HG03095 (cell line): Measurements from ENCODE around the gene USP15.

Source experiments
- ATAC-seq: cut with Tn5 transposase; IDR thresholded peaks from one replicate; pipeline ENCODE4 v1.9.1; 2021; ENCODE audit warnings: moderate library complexity; ENCODE audit not compliant: unreplicated experiment

Gene USP15

GRCh38 chr12:62279058-62279457, 18.9 kb downstream of the USP15 start:
- no peak for ATAC-seq

DNA sequence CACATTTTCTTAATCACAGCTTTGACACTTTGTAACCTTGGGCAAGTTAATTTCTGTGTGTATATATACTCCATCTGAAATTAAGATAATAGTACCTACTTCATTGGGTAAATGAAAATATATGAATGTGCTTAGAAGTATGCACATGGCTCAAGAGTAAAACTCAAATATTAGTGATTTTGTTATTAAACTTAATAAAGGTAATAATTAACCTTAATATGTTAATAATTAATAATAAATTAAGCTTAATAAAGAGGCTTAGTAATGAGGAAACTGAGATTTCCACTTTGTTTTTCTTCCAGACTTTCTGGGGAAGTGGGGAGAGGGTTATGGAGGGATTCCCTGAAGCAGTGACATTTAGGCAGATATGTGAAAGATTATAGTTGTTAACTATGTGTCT, 19.8 kb downstream of the USP15 start:
- ATAC-seq, result no peak

GRCh38 chr12:62282057-62282774, 22.0 kb downstream of the USP15 start:
- ATAC-seq, result no peak

GRCh38 chr12:62284749-62285148, 24.5 kb downstream of the USP15 start:
- no peak for ATAC-seq

DNA sequence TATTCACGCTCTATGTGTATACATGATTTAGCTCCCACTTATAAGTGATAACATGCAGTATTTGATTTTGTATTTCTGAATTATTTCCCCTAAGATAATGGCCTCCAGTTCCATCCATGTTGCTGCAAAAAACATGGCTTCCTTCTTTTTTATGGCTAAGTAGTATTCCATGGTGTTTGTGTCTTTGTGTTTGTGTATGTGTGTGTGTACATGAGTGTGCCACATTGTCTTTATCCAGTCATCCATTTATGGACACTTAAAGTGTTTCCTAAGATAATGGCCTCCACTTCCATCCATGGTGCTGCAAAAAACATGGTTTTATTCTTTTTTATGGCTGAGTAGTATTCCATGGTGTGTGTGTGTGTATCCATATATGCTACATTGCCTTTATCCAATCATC, 25.1 kb downstream of the USP15 start:
- no peak for ATAC-seq

GRCh38 chr12:62288328-62288727, 28.1 kb downstream of the USP15 start:
- no peak for ATAC-seq

GRCh38 chr12:62290846-62291245, 30.6 kb downstream of the USP15 start:
- ATAC-seq, result no peak

DNA sequence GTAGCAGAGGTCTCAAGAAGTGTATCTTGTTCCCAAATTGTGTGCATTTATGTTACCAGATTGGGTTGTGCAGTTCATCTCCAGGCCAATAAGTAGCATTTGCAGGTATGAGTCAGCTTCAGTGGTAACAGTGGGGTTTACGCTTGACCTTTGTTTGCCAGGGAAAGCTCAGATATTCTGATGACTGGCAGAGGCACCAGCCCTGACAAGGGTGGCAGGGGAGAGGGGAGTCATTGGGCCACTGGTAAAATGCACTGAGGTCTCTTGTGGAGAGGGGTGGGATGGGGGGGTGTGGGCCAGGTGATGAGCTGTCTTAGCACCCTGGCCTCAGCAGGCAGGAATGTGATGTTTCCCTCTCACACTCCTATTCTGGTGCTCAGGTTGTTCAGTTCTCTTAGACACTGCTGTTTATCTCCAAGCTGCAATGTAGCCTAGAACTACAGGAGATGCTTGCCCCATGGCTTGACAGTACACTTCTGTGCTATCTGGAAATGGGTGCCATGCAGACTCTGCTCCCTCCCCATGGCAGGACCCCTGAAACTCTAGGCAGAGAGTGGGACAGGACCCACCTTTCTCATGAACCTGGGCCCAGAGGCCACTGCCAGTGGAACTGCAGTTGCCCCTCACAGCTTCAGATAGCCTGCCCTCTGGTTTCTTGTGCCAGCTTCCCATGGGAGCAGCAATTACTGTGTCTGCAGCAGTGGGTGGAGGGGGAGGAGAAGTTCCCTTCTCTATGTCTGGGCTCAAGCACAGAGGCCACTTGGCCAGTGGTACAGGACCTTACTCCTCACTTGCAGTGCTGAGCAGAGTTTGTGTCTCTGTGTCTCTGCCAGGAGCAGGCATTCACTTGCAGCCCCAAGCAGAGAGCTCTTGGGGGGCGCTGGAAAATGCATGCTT, 31.9 kb downstream of the USP15 start:
- no peak for ATAC-seq

GRCh38 chr12:62292761-62293344, 32.6 kb downstream of the USP15 start:
- no peak for ATAC-seq

DNA sequence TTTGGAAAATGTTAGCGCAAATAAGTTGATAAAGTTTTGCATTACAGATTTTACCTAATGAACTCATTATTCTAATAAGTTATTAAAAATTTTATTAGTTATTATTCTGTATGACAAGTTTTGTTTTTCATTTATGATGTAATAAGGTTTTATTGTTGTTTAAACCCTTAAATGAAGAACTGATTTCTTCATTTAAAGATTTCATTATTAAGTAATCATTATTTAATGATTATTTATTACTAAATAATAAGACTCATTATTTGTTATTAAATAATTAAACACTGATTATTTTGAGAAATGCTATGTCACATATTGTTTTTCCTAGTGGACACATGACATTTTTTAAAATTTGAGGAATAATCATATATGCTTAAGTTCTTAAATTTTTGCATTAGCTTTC, 34.2 kb downstream of the USP15 start:
- ATAC-seq, result no peak

GRCh38 chr12:62296001-62296400, 35.8 kb downstream of the USP15 start:
- ATAC-seq, result no peak

- ATAC-seq, result no peak
These were observed 37.1 kb downstream of the USP15 start for GRCh38 chr12:62297321-62297720.

DNA sequence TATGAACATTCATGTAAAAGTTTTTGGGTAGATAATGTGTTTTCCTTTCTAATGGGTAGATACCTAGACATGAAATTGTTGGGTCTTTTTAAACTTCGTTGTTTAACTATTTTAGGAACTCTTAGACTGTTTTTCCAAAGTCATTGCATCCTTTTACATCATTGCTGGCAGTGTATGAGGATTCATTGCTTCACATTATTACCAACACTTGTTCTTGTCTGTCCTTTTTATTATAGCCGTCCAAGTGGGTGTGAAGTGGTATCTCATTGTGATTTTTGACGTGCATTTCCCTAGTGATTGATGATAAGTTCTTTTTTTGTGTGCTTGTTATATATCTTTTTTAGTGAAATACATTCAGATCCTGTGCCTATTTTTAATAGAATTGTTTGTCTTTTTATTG, 39.4 kb downstream of the USP15 start:
- no peak for ATAC-seq

GRCh38 chr12:62301080-62301798, 41.0 kb downstream of the USP15 start:
- no peak for ATAC-seq

- no peak for ATAC-seq
These were observed 41.6 kb downstream of the USP15 start for GRCh38 chr12:62301799-62302133.

GRCh38 chr12:62304560-62304959, 44.4 kb downstream of the USP15 start:
- no peak for ATAC-seq

GRCh38 chr12:62305778-62306177, 45.6 kb downstream of the USP15 start:
- ATAC-seq, result no peak

DNA sequence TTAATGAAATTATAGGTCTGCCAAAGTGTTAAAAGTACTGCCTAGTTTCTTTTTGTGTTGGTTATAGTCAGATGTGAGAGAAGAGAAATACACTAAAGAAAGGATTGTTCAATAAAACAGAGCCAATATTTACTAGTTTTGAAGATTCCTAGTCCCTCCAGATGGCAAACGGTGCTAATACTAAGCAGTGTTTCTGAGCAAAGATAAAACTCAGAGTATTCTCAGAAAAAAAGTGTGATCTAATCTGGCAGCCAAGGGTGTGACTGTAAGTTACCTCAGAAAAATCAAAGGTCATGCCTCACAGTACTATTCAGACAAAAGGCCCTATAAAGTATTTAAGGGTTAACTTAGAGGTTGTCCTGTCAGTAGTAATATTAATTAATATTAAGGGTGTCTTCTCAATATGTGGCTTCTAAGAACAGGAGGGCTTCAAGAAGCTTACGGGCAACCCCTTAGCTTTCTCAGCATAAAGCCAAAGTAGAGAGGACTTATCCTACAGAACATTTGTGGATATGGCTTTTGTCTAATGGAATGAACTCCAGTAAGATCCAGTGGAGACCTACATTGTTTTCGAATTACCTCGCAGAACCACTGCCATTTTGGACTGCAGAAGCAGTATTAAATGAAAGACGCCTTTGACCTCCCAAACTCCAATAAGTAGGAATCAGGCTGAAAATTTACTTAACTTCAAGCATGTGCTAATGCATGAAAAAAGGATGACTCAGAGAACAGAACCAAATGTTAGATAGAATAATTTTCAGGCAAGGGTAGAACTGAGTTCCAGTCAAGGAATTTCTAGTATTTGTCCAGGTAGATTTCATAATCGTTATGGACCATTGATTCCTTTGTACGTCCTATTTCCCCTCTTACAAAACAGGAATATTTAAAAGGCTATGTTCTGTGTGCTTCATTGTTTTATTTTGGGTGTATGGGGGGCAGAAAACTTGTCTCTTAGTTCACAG, 46.6 kb downstream of the USP15 start:
- ATAC-seq, result no peak

GRCh38 chr12:62308201-62308600, 48.0 kb downstream of the USP15 start:
- ATAC-seq, result no peak

GRCh38 chr12:62313727-62314380, 53.6 kb downstream of the USP15 start:
- no peak for ATAC-seq
